ENCODE measurements around the gene MCMBP. TPM values are rescaled to one million over a fixed set of nuclear protein-coding genes. Genes with fewer than 3 reads are reported as not detected.

Gene MCMBP
- total and polyA plus RNA-seq, 2 donors (not counting 3 experiments of a cell fraction or from before 2014, with no cell fraction given), result 44.8 to 62.5 TPM

DNA sequence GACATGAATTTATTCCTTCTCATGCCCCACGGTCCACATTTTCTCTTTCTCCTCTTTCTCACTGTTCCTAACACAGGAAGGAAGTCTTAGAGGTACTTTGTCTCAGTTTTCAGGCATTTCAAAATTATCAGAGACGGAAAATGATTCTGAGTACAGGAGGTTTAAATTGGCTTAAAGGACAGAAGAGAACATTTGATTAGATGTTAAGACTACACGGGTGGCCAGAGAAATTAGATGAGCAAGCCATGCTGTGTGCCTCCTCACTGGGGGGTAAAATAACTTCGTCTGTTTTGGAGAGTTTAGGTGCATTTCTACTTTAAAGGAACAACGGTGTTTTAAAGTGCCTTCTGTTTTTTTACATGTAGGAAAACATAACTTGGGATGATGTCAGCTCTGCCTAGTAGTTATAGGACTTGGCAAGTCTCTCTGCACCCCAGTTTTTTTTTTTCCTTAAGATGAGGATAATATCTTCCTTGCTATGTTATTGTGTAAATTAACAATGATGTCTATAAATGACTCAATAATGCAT, 66.9 kb downstream of the MCMBP start:
- peak overlapping the region; percentile 86 for H2AFZ ChIP-seq (ENCODE audit: low read depth, low read length)
- no peaks in the 10 kb centered on the region for H3K36me3 ChIP-seq (ENCODE audit: control insufficient read depth in 2 of 2, extremely low read depth in 1 of 2, insufficient read depth in 2 of 2, low read length in 2 of 2)
- H3K4me1 ChIP-seq (ENCODE audit: control insufficient read depth, extremely low read depth, insufficient read depth, low read length), result peaks cover 12% of the 10 kb centered on the region
- intact Hi-C loops (cut with micrococcal nuclease) (no loop called here), dilution Hi-C loops (cut with MboI; ENCODE audit: extremely low pct_ligation_motif_present, low sequenced_read_pairs) (no loop called here)
- H4K20me1 ChIP-seq (replicated peaks; ENCODE audit: control insufficient read depth, extremely low read depth, insufficient read depth, low read length), result no peaks in the 10 kb centered on the region
- no TSS peak for BruUV-seq (replicated peaks)
- H3K79me2 ChIP-seq (ENCODE audit: control insufficient read depth, insufficient read depth, low read length), result no peaks in the 10 kb centered on the region
- H3K27me3 ChIP-seq (ENCODE audit: control insufficient read depth in 2 of 2, insufficient read depth in 2 of 2, low read length in 2 of 2), result no peaks in the 10 kb centered on the region
- DNase-seq (ENCODE audit: low read depth, low spot score) (peak; percentile 47), FAIRE-seq (peak; percentile 67)
- H3K9ac ChIP-seq (replicated peaks; ENCODE audit: extremely low read depth, insufficient read depth, low read length), result peak overlapping the region; percentile 64
- H3K9me1 ChIP-seq (replicated peaks; ENCODE audit: control insufficient read depth, extremely low read depth, insufficient read depth, low read length), result no peaks in the 10 kb centered on the region
- H3K9me3 ChIP-seq (replicated peaks; ENCODE audit: control insufficient read depth, insufficient read depth, low read length), result no peaks in the 10 kb centered on the region
- peak overlapping the region; percentile 31 for H3K27ac ChIP-seq (ENCODE audit: insufficient read depth, low read depth, low read length)
- H3K4me2 ChIP-seq (ENCODE audit: insufficient read depth, low read length), result peak overlapping the region; percentile 76
- POLR2A ChIA-PET, result no interaction called here
- TF ChIP-seq POLR2A (IDR thresholded peaks at IDR 0.05; ENCODE audit: low read depth, low read length), result no peak
- TF ChIP-seq FOS (IDR thresholded peaks at IDR 0.05; ENCODE audit: borderline replicate concordance, insufficient read depth, low read length), result no peak
- TF ChIP-seq JUN (IDR thresholded peaks at IDR 0.05; ENCODE audit: borderline replicate concordance, insufficient read depth, insufficient read length, low read depth), result no peak
- no peak for TF ChIP-seq POLR2AphosphoS5 (IDR thresholded peaks at IDR 0.05; ENCODE audit: insufficient read depth, low read depth, low read length)
- TF ChIP-seq EZH2 (IDR thresholded peaks at IDR 0.05; ENCODE audit: borderline replicate concordance, low read depth, low read length, severe bottlenecking), result no peak
- TF ChIP-seq MAX (IDR thresholded peaks at IDR 0.05; ENCODE audit: insufficient read depth, insufficient read length), result no peak
- no peak for TF ChIP-seq MYC (IDR thresholded peaks at IDR 0.05; ENCODE audit: low read depth, low read length)
- TF ChIP-seq GATA2 (IDR thresholded peaks at IDR 0.05; ENCODE audit: insufficient read depth, insufficient read length, low read depth, low read length), result no peak
- no peak for TF ChIP-seq CTCF (IDR thresholded peaks at IDR 0.05; ENCODE audit: extremely low read depth in 1 of 2, insufficient read depth in 1 of 2, low read depth in 1 of 2, low read length in 2 of 2)
- peak overlapping the region in 1 of 3 experiments; percentile 1 for H3K4me3 ChIP-seq (replicated peaks in 1 of 3; ENCODE audit: insufficient read depth in 1 of 3, low read depth in 1 of 3, low read length in 3 of 3)
- CTCF ChIA-PET, result interaction anchor here (1.1 to 3.7 kb wide), 4 partner anchors 16 to 55 kb away, joined by 3 to 20 read pairs (median 3); no protein-coding TSS in a partner anchor

Data from endothelial cell of umbilical vein (primary cell).